Renal cortical epithelial cell (primary cell): ENCODE results near the gene CCDC6. TPM values are rescaled to one million over a fixed set of nuclear protein-coding genes. Genes with fewer than 3 reads are reported as not detected.

ENCODE experiments used
- DNase-seq: peaks from one replicate; pipeline ENCODE4 v3.0.0-alpha.2; 2011; ENCODE audit warnings: low read depth
- total RNA-seq: library from RNA; depleted of rRNA; stranded (reverse); fragments of >200 nt; gene quantifications from 2 replicates; pipeline ENCODE4 v1.2.3, GENCODE V29; 2014

CCDC6 gene
- total RNA-seq, 1 donor from 2014 or later = 59.8 TPM

- no peak for DNase-seq
Observed at GRCh38 chr10:59851864-59852263, 54.5 kb downstream of the CCDC6 start.

- no peak for DNase-seq
Observed at GRCh38 chr10:59847888-59848287, 58.5 kb downstream of the CCDC6 start.

- peak; percentile 53 for DNase-seq
Observed at GRCh38 chr10:59847326-59847725, 59.0 kb downstream of the CCDC6 start.

- peak; percentile 4 for DNase-seq
Observed at GRCh38 chr10:59844436-59844835, 61.9 kb downstream of the CCDC6 start.

GRCh38 chr10:59843748-59844147 is 62.6 kb downstream of the CCDC6 start:
- DNase-seq = peak; percentile 53

- peak; percentile 54 for DNase-seq
Observed at GRCh38 chr10:59839576-59839975, 66.8 kb downstream of the CCDC6 start.

- peak; percentile 7 for DNase-seq
Observed at GRCh38 chr10:59838085-59838789, 68.1 kb downstream of the CCDC6 start.

GRCh38 chr10:59833810-59834209 is 72.5 kb downstream of the CCDC6 start:
- DNase-seq = no peak

GRCh38 chr10:59832506-59832905 is 73.8 kb downstream of the CCDC6 start:
- DNase-seq = no peak

- DNase-seq = no peak
Observed at GRCh38 chr10:59831658-59832503, 74.5 kb downstream of the CCDC6 start.

- peak; percentile 51 for DNase-seq
Observed at GRCh38 chr10:59830601-59831259, 75.6 kb downstream of the CCDC6 start.

- no peak for DNase-seq
Observed at GRCh38 chr10:59829601-59830000, 76.8 kb downstream of the CCDC6 start.

GRCh38 chr10:59829024-59829423 is 77.3 kb downstream of the CCDC6 start:
- DNase-seq = no peak

- DNase-seq = no peak
Observed at GRCh38 chr10:59825932-59826331, 80.4 kb downstream of the CCDC6 start.

- no peak for DNase-seq
Observed at GRCh38 chr10:59823751-59824150, 82.6 kb downstream of the CCDC6 start.

GRCh38 chr10:59823111-59823510 is 83.2 kb downstream of the CCDC6 start:
- no peak for DNase-seq

GRCh38 chr10:59820471-59820870 is 85.9 kb downstream of the CCDC6 start:
- DNase-seq = no peak

GRCh38 chr10:59819683-59820082 is 86.7 kb downstream of the CCDC6 start:
- DNase-seq = no peak

- no peak for DNase-seq
Observed at GRCh38 chr10:59819265-59819664, 87.1 kb downstream of the CCDC6 start.

GRCh38 chr10:59817773-59818172 is 88.6 kb downstream of the CCDC6 start:
- no peak for DNase-seq

GRCh38 chr10:59814878-59815277 is 91.5 kb downstream of the CCDC6 start:
- DNase-seq = no peak

- DNase-seq = no peak
Observed at GRCh38 chr10:59812519-59813122, 93.7 kb downstream of the CCDC6 start.
